ENCODE measurements around the gene ASAP2. TPM values are rescaled to one million over a fixed set of nuclear protein-coding genes. Genes with fewer than 3 reads are reported as not detected.

The ASAP2 gene
- total RNA-seq, 6 donors from 2014 or later: 20.4 to 26.0 (median 23.4) TPM

- no peaks in the 10 kb centered on the region for H3K27me3 ChIP-seq
- ATAC-seq (ENCODE audit: low FRiP score in 2 of 2) (peak in 1 of 2 donors; percentile 71), DNase-seq (no peak)
- peak overlapping the region in 3 of 4 donors; percentile 26 to 75 (median 68) for H3K27ac ChIP-seq
- WGBS, 2 donors: 60 to 62% methylated on average over 16 of the region's 16 CpGs
- H3K36me3 ChIP-seq: no peaks in the 10 kb centered on the region
- no peak overlapping the region for H3K4me3 ChIP-seq
- no peaks in the 10 kb centered on the region for H3K9me3 ChIP-seq
- TF ChIP-seq EP300 (IDR thresholded peaks at IDR 0.05) (peak in 1 of 4 donors; percentile 23), POLR2AphosphoS5 (IDR thresholded peaks at IDR 0.05) (peak; percentile 9 to 76), POLR2A (IDR thresholded peaks at IDR 0.05) (no peak), CTCF (IDR thresholded peaks at IDR 0.05) (no peak)
- H3K4me1 ChIP-seq: peaks cover 35 to 49% (median 42%) of the 10 kb centered on the region in 4 donors
Measured at GRCh38 chr2:9251154-9252001, 44.8 kb downstream of the ASAP2 start.

- no peaks in the 10 kb centered on the region for H3K27me3 ChIP-seq
- no peaks in the 10 kb centered on the region for H3K36me3 ChIP-seq
- TF ChIP-seq CTCF (IDR thresholded peaks at IDR 0.05) (no peak), EP300 (IDR thresholded peaks at IDR 0.05) (no peak), POLR2A (IDR thresholded peaks at IDR 0.05) (no peak), POLR2AphosphoS5 (IDR thresholded peaks at IDR 0.05) (no peak)
- 68 to 75% methylated on average over 5 of the region's 5 CpGs for WGBS, 2 donors
- H3K4me1 ChIP-seq: peaks cover 40 to 54% (median 47%) of the 10 kb centered on the region in 4 donors
- ATAC-seq (ENCODE audit: low FRiP score in 2 of 2): no peak
- H3K4me3 ChIP-seq: no peak overlapping the region
- no peaks in the 10 kb centered on the region for H3K9me3 ChIP-seq
- no peak for DNase-seq
- H3K27ac ChIP-seq: peak overlapping the region in 3 of 4 donors; percentile 26 to 75 (median 68)
Measured at GRCh38 chr2:9252002-9252357, 45.4 kb downstream of the ASAP2 start.

- 92 to 96% methylated on average over 4 of the region's 4 CpGs for WGBS, 2 donors
Measured at GRCh38 chr2:9255416-9255815, 48.8 kb downstream of the ASAP2 start.

DNA sequence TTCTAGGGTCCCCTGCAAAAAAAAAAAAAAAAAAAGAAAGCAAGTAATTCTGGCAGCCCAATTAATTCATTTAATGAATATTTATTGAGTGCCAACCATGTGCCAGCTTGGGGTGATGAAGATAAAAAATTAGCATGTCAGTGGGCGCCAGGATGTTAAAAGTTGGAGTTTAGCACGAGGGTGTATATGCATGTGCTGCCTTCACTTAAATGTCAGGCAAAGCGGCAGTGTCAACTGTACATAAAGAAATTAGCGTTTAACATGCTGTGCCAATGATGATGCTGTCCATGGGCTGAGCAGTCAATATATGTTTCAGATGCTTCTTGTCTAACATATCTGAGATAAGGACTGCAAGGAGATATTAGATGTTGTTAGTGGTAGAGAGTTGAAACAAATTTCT is 49.5 kb downstream of the ASAP2 start:
- Histone ChIP-seq H3K27me3 (no peaks in the 10 kb centered on the region), H3K36me3 (no peaks in the 10 kb centered on the region), H3K4me3 (no peak overlapping the region), H3K9me3 (no peaks in the 10 kb centered on the region), H3K27ac (no peak overlapping the region), H3K4me1 (peaks cover 44 to 63% (median 54%) of the 10 kb centered on the region in 4 donors)
- DNase-seq (no peak), ATAC-seq (ENCODE audit: low FRiP score in 2 of 2) (no peak)
- WGBS, 2 donors: 78 to 82% methylated on average over 4 of the region's 4 CpGs
- TF ChIP-seq POLR2A (IDR thresholded peaks at IDR 0.05): no peak
- TF ChIP-seq CTCF (IDR thresholded peaks at IDR 0.05): no peak
- TF ChIP-seq POLR2AphosphoS5 (IDR thresholded peaks at IDR 0.05): no peak
- TF ChIP-seq EP300 (IDR thresholded peaks at IDR 0.05): no peak

More at GRCh38 chr2:9255416-9255815, 48.8 kb downstream of the ASAP2 start:
- TF ChIP-seq EP300 (IDR thresholded peaks at IDR 0.05) (no peak), POLR2AphosphoS5 (IDR thresholded peaks at IDR 0.05) (no peak), POLR2A (IDR thresholded peaks at IDR 0.05) (no peak), CTCF (IDR thresholded peaks at IDR 0.05) (no peak)
- no peaks in the 10 kb centered on the region for H3K9me3 ChIP-seq
- ATAC-seq (ENCODE audit: low FRiP score in 2 of 2): no peak
- H3K4me1 ChIP-seq: peaks cover 40 to 58% (median 52%) of the 10 kb centered on the region in 4 donors
- H3K4me3 ChIP-seq: no peak overlapping the region
- no peak overlapping the region for H3K27ac ChIP-seq
- H3K36me3 ChIP-seq: no peaks in the 10 kb centered on the region
- DNase-seq: no peak
- no peaks in the 10 kb centered on the region for H3K27me3 ChIP-seq
